T-helper 1 cell treated with Interleukin-12 subunit alpha and Interleukin-12 subunit beta and Interleukin-4 antibody, amounts not matched to agents 30 ng/mL and 1 ng/mL, for 36 hours (primary cell): ENCODE data around the gene ZCCHC10. TPM values are rescaled to one million over a fixed set of nuclear protein-coding genes. Genes with fewer than 3 reads are reported as not detected.

Source experiments
- total RNA-seq: library from RNA; stranded (reverse); gene quantifications from 2 replicates; pipeline ENCODE4 v1.2.3, GENCODE V29; 2022

Gene ZCCHC10
- total RNA-seq, 1 donor from 2014 or later, result 34.3 TPM

Other genes with a start within 250 kb of the ZCCHC10 start
- 52.4 and 54.0 TPM in 2 replicates for gene SEPTIN8, start 249.3 kb downstream of the ZCCHC10 start, total RNA-seq
- 0.51 TPM in 2 replicates for gene SOWAHA, start 213.2 kb downstream of the ZCCHC10 start, total RNA-seq
- 3.9 and 4.2 TPM in 2 replicates for gene SHROOM1, start 195.9 kb downstream of the ZCCHC10 start, total RNA-seq
- 0.22 and 0.37 TPM in 2 replicates for gene GDF9, start 160.1 kb downstream of the ZCCHC10 start, total RNA-seq
- gene UQCRQ, start 159.9 kb downstream of the ZCCHC10 start, total RNA-seq, result 324 and 333 TPM in 2 replicates
- 2.7 and 3.8 TPM in 2 replicates for gene LEAP2, start 152.9 kb downstream of the ZCCHC10 start, total RNA-seq
- 45.5 and 46.9 TPM in 2 replicates for gene AFF4, start 62.9 kb downstream of the ZCCHC10 start, total RNA-seq
- 109 and 117 TPM in 2 replicates for gene HSPA4, start 25.5 kb upstream of the ZCCHC10 start, total RNA-seq